ENCODE measurements around the gene CMPK2.

CMPK2 gene

GRCh38 chr2:6893876-6894482 is 28.3 kb upstream of the CMPK2 start:
- H3K4me3 ChIP-seq (replicated peaks in 1 of 2; ENCODE audit: low read depth in 2 of 2, low read length in 2 of 2), result no peak overlapping the region
- no peak for DNase-seq (ENCODE audit: low read depth in 2 of 2)
- TF ChIP-seq CTCF (IDR thresholded peaks at IDR 0.05; ENCODE audit: low read depth, low read length), result no peak

GRCh38 chr2:6888724-6889123 is 23.0 kb upstream of the CMPK2 start:
- no peak for TF ChIP-seq CTCF (IDR thresholded peaks at IDR 0.05; ENCODE audit: low read depth, low read length)
- no peak for DNase-seq (ENCODE audit: low read depth in 2 of 2)
- H3K4me3 ChIP-seq (replicated peaks in 1 of 2; ENCODE audit: low read depth in 2 of 2, low read length in 2 of 2), result no peak overlapping the region

- no peak overlapping the region for H3K4me3 ChIP-seq (replicated peaks in 1 of 2; ENCODE audit: low read depth in 2 of 2, low read length in 2 of 2)
- DNase-seq (ENCODE audit: low read depth in 2 of 2), result no peak
- TF ChIP-seq CTCF (IDR thresholded peaks at IDR 0.05; ENCODE audit: low read depth, low read length), result no peak
Measured at GRCh38 chr2:6887751-6888192, 22.1 kb upstream of the CMPK2 start.

GRCh38 chr2:6885968-6886367 is 20.3 kb upstream of the CMPK2 start:
- DNase-seq (ENCODE audit: low read depth in 2 of 2), result no peak
- TF ChIP-seq CTCF (IDR thresholded peaks at IDR 0.05; ENCODE audit: low read depth, low read length), result no peak

GRCh38 chr2:6885551-6885950 is 19.8 kb upstream of the CMPK2 start:
- DNase-seq (ENCODE audit: low read depth in 2 of 2), result no peak

More at GRCh38 chr2:6885968-6886367, 20.3 kb upstream of the CMPK2 start:
- H3K4me3 ChIP-seq (replicated peaks in 1 of 2; ENCODE audit: low read depth in 2 of 2, low read length in 2 of 2), result no peak overlapping the region

GRCh38 chr2:6883448-6884122 is 17.9 kb upstream of the CMPK2 start:
- TF ChIP-seq CTCF (IDR thresholded peaks at IDR 0.05; ENCODE audit: low read depth, low read length), result no peak
- no peak overlapping the region for H3K4me3 ChIP-seq (replicated peaks in 1 of 2; ENCODE audit: low read depth in 2 of 2, low read length in 2 of 2)
- no peak for DNase-seq (ENCODE audit: low read depth in 2 of 2)

More at GRCh38 chr2:6885551-6885950, 19.8 kb upstream of the CMPK2 start:
- H3K4me3 ChIP-seq (replicated peaks in 1 of 2; ENCODE audit: low read depth in 2 of 2, low read length in 2 of 2), result no peak overlapping the region
- no peak for TF ChIP-seq CTCF (IDR thresholded peaks at IDR 0.05; ENCODE audit: low read depth, low read length)

Data from cardiac fibroblast (primary cell).